Neural cell (in vitro differentiated cells): ENCODE results near the gene KRTAP10-2. TPM values are rescaled to one million over a fixed set of nuclear protein-coding genes. Genes with fewer than 3 reads are reported as not detected.

ENCODE experiments used
- H2AFZ ChIP-seq: fragments of 200-600, 300-800 bp; sonication (generic), shearing (Covaris generic); 2 replicates; pipeline ENCODE4 v1.6.0; 2014; ENCODE audit warnings: low read depth, mild to moderate bottlenecking, antibody characterized with exemption, low read length, moderate library complexity
- H3F3A ChIP-seq: fragments of 200-600 bp; shearing (Covaris generic); 2 replicates; pipeline ENCODE4 v1.6.1; 2016; ENCODE audit warnings: mild to moderate bottlenecking, moderate library complexity, mixed read lengths, antibody characterized with exemption, low read length; ENCODE audit not compliant: insufficient read depth, poor library complexity, severe bottlenecking
- H3K27ac ChIP-seq: fragments of 200-600, 300-800 bp; sonication (generic), shearing (Covaris generic); 2 replicates; pipeline ENCODE4 v1.5.1; 2014; ENCODE audit warnings: mild to moderate bottlenecking, low read length, moderate library complexity
- H3K27me3 ChIP-seq: fragments of 300-800, 200-600 bp; sonication (generic), shearing (Covaris generic); 2 replicates; pipeline ENCODE4 v1.6.0; 2014; ENCODE audit warnings: mild to moderate bottlenecking, low read depth, low read length, moderate library complexity; ENCODE audit not compliant: insufficient read depth
- H3K36me3 ChIP-seq: fragments of 300-800, 200-600 bp; sonication (generic), shearing (Covaris generic); 2 replicates; pipeline ENCODE4 v1.5.1; 2014; ENCODE audit warnings: mild to moderate bottlenecking, antibody characterized with exemption, low read length, moderate library complexity; ENCODE audit not compliant: insufficient read depth
- H3K4me2 ChIP-seq: fragments of 300-800, 200-600 bp; sonication (generic), shearing (Covaris generic); 2 replicates; pipeline ENCODE4 v1.6.0; 2014; ENCODE audit warnings: mild to moderate bottlenecking, low read length
- H3K4me3 ChIP-seq: fragments of 300-800, 200-600 bp; sonication (generic), shearing (Covaris generic); 2 replicates; pipeline ENCODE4 v1.5.1; 2014; ENCODE audit warnings: mild to moderate bottlenecking, low read length, moderate library complexity
- H3K79me2 ChIP-seq: fragments of 200-600 bp; shearing (Covaris generic); replicated peaks from 2 replicates; pipeline ENCODE4 v1.6.0; 2014; ENCODE audit warnings: mild to moderate bottlenecking, low read length, moderate library complexity; ENCODE audit not compliant: insufficient read depth
- H3K9ac ChIP-seq: fragments of 300-800, 200-600 bp; sonication (generic), shearing (Covaris generic); 2 replicates; pipeline ENCODE4 v1.6.1; 2016; ENCODE audit warnings: mild to moderate bottlenecking, low read length, mixed read lengths
- H3K9me2 ChIP-seq: fragments of 200-600 bp; shearing (Covaris generic); 2 replicates; pipeline ENCODE4 v1.6.1; 2016; ENCODE audit warnings: mild to moderate bottlenecking, low read length, mixed read lengths; ENCODE audit not compliant: insufficient read depth
- H3K9me3 ChIP-seq: fragments of 200-600, 300-800 bp; sonication (generic), shearing (Covaris generic); 2 replicates; pipeline ENCODE4 v1.6.1; 2016; ENCODE audit warnings: mild to moderate bottlenecking, mixed run types, low read length, moderate library complexity, mixed read lengths
- H4K20me1 ChIP-seq: fragments of 200-600 bp; shearing (Covaris generic); 2 replicates; pipeline ENCODE4 v1.6.1; 2016; ENCODE audit warnings: mild to moderate bottlenecking, mixed run types; ENCODE audit not compliant: insufficient read depth
- EP300 ChIP-seq: fragments of 450-650 bp; conservative IDR thresholded peaks from 2 replicates; pipeline ENCODE4 v1.6.1; 2014; ENCODE audit warnings: antibody characterized with exemption, mild to moderate bottlenecking, moderate library complexity; ENCODE audit not compliant: poor library complexity, severe bottlenecking
- EZH2 ChIP-seq: fragments of 200-600, 300-800 bp; shearing (Covaris generic), sonication (generic); IDR thresholded peaks from 2 replicates; pipeline ENCODE4 v1.6.1; 2014; ENCODE audit warnings: antibody characterized with exemption, low read length, borderline replicate concordance, mild to moderate bottlenecking; ENCODE audit not compliant: insufficient read depth, poor library complexity, severe bottlenecking
- MXI1 ChIP-seq: fragments of 450-650 bp; conservative IDR thresholded peaks from 2 replicates; pipeline ENCODE4 v1.6.1; 2014; ENCODE audit warnings: antibody characterized with exemption, mild to moderate bottlenecking; ENCODE audit not compliant: poor library complexity, severe bottlenecking
- POLR2AphosphoS5 ChIP-seq: IDR thresholded peaks from 2 replicates; pipeline ENCODE4 v1.6.1; 2012
- RAD21 ChIP-seq: fragments of 450-650 bp; conservative IDR thresholded peaks from 2 replicates; pipeline ENCODE4 v1.6.1; 2014; ENCODE audit warnings: antibody characterized with exemption, mild to moderate bottlenecking, moderate library complexity
- SMC3 ChIP-seq: fragments of 450-650 bp; conservative IDR thresholded peaks from 2 replicates; pipeline ENCODE4 v1.6.1; 2014; ENCODE audit warnings: antibody characterized with exemption, mild to moderate bottlenecking, moderate library complexity; ENCODE audit not compliant: poor library complexity
- TAF1 ChIP-seq: IDR thresholded peaks from 2 replicates; pipeline ENCODE4 v1.6.1; 2012; ENCODE audit warnings: low read depth
- polyA plus RNA-seq: library from polyadenylated mRNA; depleted of rRNA; stranded (reverse); fragments of >200 nt; gene quantifications from 2 replicates; pipeline ENCODE4 v1.2.3, GENCODE V29; 2014
- TF ChIP-seq, protein P1 (sequence below): IDR thresholded peaks from 2 replicates; pipeline ENCODE4 v1.6.1; 2012; ENCODE audit warnings: borderline replicate concordance
- TF ChIP-seq, protein P2 (sequence below): fragments of 450-650 bp; IDR thresholded peaks from 2 replicates; pipeline ENCODE4 v1.5.1; 2014; ENCODE audit warnings: antibody characterized with exemption, mild to moderate bottlenecking, moderate library complexity; ENCODE audit not compliant: poor library complexity, severe bottlenecking

The KRTAP10-2 gene
- polyA plus RNA-seq, 1 donor from 2014 or later: not detected

DNA sequence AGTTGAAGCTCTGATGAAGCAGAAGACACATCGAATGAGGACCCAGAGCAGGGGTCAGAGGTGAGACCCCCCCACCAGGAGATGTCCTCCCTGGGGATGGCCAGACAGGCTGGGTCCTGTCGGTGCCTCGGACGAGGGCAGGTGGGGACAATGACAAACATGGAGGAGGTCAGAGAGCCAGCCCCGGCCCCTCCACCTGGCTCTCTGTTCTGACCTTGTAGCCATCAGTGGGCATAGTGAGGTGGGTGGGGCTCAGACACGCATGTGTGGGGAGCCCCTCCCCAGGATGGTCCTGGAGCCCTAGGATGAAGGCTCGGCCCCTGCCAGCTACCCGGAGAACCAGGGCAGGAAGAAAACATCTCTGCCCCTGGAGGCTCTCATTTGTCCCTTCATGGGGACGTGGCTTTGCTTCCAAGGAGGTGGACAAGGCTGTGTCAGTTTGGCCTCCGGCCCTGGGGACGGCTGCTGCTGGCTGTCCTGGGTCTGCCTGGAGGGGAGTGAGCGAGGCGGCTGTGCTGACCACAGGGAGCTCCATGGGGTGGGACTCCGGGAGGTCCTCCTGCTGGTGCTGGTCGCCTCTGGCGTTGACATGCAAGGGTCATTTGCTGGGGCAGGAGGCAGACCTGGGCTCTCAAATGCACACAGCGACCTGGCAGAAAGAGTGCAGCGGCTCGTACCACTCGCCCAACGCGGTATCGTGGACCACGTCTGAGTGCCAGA is 38.4 kb upstream of the KRTAP10-2 start:
- Histone ChIP-seq H3K9me2 (no peaks in the 10 kb centered on the region), H3K4me3 (no peak overlapping the region), H3K79me2 (no peaks in the 10 kb centered on the region), H3K27me3 (no peaks in the 10 kb centered on the region), H3K9ac (no peak overlapping the region), H4K20me1 (no peaks in the 10 kb centered on the region), H2AFZ (no peak overlapping the region), H3K9me3 (no peaks in the 10 kb centered on the region), H3K36me3 (no peaks in the 10 kb centered on the region), H3K4me2 (no peak overlapping the region), H3F3A (no peaks in the 10 kb centered on the region), H3K27ac (no peak overlapping the region)
- TF ChIP-seq TAF1: no peak

DNA sequence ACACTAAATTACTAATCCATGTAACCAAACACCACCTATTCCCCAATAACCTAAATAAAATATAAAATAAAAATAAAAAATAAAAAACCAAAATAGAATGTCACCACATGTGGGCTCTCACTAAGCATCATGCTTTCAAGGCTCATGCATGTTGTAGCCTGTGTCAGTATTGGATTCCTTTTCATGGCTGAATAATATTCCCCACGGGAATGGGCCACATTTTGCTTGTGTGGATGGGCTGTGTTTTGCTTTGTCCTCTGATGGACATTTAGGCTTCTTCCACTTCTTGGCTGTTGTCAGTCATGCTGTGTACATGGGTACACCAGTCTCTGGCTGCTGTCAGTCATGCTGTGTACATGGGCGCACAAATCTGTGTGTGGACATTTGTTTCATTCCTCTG is 37.8 kb upstream of the KRTAP10-2 start:
- Histone ChIP-seq H3K9me3 (no peaks in the 10 kb centered on the region), H3K9me2 (no peaks in the 10 kb centered on the region), H3K36me3 (no peaks in the 10 kb centered on the region), H3K79me2 (no peaks in the 10 kb centered on the region), H3K9ac (no peak overlapping the region), H3K4me2 (no peak overlapping the region), H2AFZ (no peak overlapping the region), H4K20me1 (no peaks in the 10 kb centered on the region), H3K27me3 (no peaks in the 10 kb centered on the region), H3K4me3 (no peak overlapping the region), H3F3A (no peaks in the 10 kb centered on the region), H3K27ac (no peak overlapping the region)
- TF ChIP-seq EP300: no peak
- no peak for TF ChIP-seq EZH2
- TF ChIP-seq POLR2AphosphoS5: no peak
- no peak for TF ChIP-seq SMC3
- TF ChIP-seq TAF1: no peak
- TF ChIP-seq, protein P1, sequence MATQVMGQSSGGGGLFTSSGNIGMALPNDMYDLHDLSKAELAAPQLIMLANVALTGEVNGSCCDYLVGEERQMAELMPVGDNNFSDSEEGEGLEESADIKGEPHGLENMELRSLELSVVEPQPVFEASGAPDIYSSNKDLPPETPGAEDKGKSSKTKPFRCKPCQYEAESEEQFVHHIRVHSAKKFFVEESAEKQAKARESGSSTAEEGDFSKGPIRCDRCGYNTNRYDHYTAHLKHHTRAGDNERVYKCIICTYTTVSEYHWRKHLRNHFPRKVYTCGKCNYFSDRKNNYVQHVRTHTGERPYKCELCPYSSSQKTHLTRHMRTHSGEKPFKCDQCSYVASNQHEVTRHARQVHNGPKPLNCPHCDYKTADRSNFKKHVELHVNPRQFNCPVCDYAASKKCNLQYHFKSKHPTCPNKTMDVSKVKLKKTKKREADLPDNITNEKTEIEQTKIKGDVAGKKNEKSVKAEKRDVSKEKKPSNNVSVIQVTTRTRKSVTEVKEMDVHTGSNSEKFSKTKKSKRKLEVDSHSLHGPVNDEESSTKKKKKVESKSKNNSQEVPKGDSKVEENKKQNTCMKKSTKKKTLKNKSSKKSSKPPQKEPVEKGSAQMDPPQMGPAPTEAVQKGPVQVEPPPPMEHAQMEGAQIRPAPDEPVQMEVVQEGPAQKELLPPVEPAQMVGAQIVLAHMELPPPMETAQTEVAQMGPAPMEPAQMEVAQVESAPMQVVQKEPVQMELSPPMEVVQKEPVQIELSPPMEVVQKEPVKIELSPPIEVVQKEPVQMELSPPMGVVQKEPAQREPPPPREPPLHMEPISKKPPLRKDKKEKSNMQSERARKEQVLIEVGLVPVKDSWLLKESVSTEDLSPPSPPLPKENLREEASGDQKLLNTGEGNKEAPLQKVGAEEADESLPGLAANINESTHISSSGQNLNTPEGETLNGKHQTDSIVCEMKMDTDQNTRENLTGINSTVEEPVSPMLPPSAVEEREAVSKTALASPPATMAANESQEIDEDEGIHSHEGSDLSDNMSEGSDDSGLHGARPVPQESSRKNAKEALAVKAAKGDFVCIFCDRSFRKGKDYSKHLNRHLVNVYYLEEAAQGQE: no peak
- TF ChIP-seq RAD21: no peak
- TF ChIP-seq MXI1: no peak
- TF ChIP-seq, protein P2, sequence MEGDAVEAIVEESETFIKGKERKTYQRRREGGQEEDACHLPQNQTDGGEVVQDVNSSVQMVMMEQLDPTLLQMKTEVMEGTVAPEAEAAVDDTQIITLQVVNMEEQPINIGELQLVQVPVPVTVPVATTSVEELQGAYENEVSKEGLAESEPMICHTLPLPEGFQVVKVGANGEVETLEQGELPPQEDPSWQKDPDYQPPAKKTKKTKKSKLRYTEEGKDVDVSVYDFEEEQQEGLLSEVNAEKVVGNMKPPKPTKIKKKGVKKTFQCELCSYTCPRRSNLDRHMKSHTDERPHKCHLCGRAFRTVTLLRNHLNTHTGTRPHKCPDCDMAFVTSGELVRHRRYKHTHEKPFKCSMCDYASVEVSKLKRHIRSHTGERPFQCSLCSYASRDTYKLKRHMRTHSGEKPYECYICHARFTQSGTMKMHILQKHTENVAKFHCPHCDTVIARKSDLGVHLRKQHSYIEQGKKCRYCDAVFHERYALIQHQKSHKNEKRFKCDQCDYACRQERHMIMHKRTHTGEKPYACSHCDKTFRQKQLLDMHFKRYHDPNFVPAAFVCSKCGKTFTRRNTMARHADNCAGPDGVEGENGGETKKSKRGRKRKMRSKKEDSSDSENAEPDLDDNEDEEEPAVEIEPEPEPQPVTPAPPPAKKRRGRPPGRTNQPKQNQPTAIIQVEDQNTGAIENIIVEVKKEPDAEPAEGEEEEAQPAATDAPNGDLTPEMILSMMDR: no peak
